ENCODE results near the gene TRIM72. TPM values are rescaled to one million over a fixed set of nuclear protein-coding genes. Genes with fewer than 3 reads are reported as not detected.

Gene TRIM72
- total and polyA plus RNA-seq, 8 donors = under 0.01 to 0.15 (median 0.10) TPM; not detected in 5

- H3K9me3 ChIP-seq = no peaks in the 10 kb centered on the region
- peaks cover 23 to 71% (median 54%) of the 10 kb centered on the region in 4 donors for H3K4me1 ChIP-seq
- peaks cover 64 to 66% (median 66%) of the 10 kb centered on the region in 4 donors for H3K36me3 ChIP-seq
- TF ChIP-seq CTCF (IDR thresholded peaks at IDR 0.05) (no peak), POLR2AphosphoS5 (IDR thresholded peaks at IDR 0.05) (no peak), EP300 (IDR thresholded peaks at IDR 0.05) (no peak), POLR2A (IDR thresholded peaks at IDR 0.05) (no peak)
- H3K4me3 ChIP-seq = peak overlapping the region in 1 of 4 donors; percentile 80
- 68 to 80% (median 77%) methylated on average over 10 of the region's 10 CpGs for WGBS, 5 donors
- H3K27me3 ChIP-seq = no peaks in the 10 kb centered on the region
- intact Hi-C loops (cut with DNase I; ENCODE audit: low total_unique reads) = loop anchor here (10.0 kb wide), 1 partner anchor 271 kb away; the partner anchor contains the start of gene ARMC5
- DNase-seq = no peak
- no peak overlapping the region for H3K27ac ChIP-seq
Measured at GRCh38 chr16:31183432-31184428, 30.2 kb upstream of the TRIM72 start.

- Histone ChIP-seq H3K27ac (no peak overlapping the region), H3K27me3 (no peaks in the 10 kb centered on the region), H3K4me3 (no peak overlapping the region), H3K9me3 (no peaks in the 10 kb centered on the region), H3K36me3 (peaks cover 76 to 78% (median 77%) of the 10 kb centered on the region in 4 donors), H3K4me1 (peaks cover 23 to 65% (median 48%) of the 10 kb centered on the region in 4 donors)
- TF ChIP-seq POLR2AphosphoS5 (IDR thresholded peaks at IDR 0.05) (no peak), POLR2A (IDR thresholded peaks at IDR 0.05) (no peak), EP300 (IDR thresholded peaks at IDR 0.05) (no peak), CTCF (IDR thresholded peaks at IDR 0.05) (no peak)
- no peak for DNase-seq
- 93 to 96% (median 95%) methylated on average over 14 of the region's 14 CpGs for WGBS, 5 donors
- intact Hi-C loops (cut with DNase I; ENCODE audit: low total_unique reads) = loop anchor here (10.0 kb wide), 1 partner anchor 270 kb away; the partner anchor contains the start of gene ARMC5
Measured at GRCh38 chr16:31184888-31185287, 29.0 kb upstream of the TRIM72 start.

GRCh38 chr16:31185339-31185738, 28.6 kb upstream of the TRIM72 start:
- Histone ChIP-seq H3K9me3 (no peaks in the 10 kb centered on the region), H3K27ac (no peak overlapping the region), H3K27me3 (no peaks in the 10 kb centered on the region), H3K36me3 (peaks cover 80 to 82% (median 82%) of the 10 kb centered on the region in 4 donors), H3K4me1 (peaks cover 23 to 65% (median 48%) of the 10 kb centered on the region in 4 donors), H3K4me3 (no peak overlapping the region)
- intact Hi-C loops (cut with DNase I; ENCODE audit: low total_unique reads) = loop anchor here (10.0 kb wide), 1 partner anchor 269 kb away; the partner anchor contains the start of gene ARMC5
- DNase-seq = no peak
- TF ChIP-seq POLR2AphosphoS5 (IDR thresholded peaks at IDR 0.05) = no peak
- TF ChIP-seq CTCF (IDR thresholded peaks at IDR 0.05) = no peak
- no peak for TF ChIP-seq POLR2A (IDR thresholded peaks at IDR 0.05)
- no peak for TF ChIP-seq EP300 (IDR thresholded peaks at IDR 0.05)
- 61 to 76% (median 70%) methylated on average over 5 of the region's 5 CpGs for WGBS, 5 donors

- Histone ChIP-seq H3K27me3 (no peaks in the 10 kb centered on the region), H3K4me1 (peaks cover 22 to 63% (median 42%) of the 10 kb centered on the region in 4 donors), H3K27ac (no peak overlapping the region), H3K4me3 (no peak overlapping the region), H3K9me3 (no peaks in the 10 kb centered on the region), H3K36me3 (peaks cover 89 to 91% (median 90%) of the 10 kb centered on the region in 4 donors)
- DNase-seq = no peak
- WGBS, 5 donors = 78 to 83% (median 79%) methylated on average over 7 of the region's 7 CpGs
- intact Hi-C loops (cut with DNase I; ENCODE audit: low total_unique reads) = loop anchor here (10.0 kb wide), 1 partner anchor 269 kb away; the partner anchor contains the start of gene ARMC5
- TF ChIP-seq POLR2AphosphoS5 (IDR thresholded peaks at IDR 0.05) (no peak), CTCF (IDR thresholded peaks at IDR 0.05) (no peak), POLR2A (IDR thresholded peaks at IDR 0.05) (no peak), EP300 (IDR thresholded peaks at IDR 0.05) (no peak)
Measured at GRCh38 chr16:31186176-31186575, 27.7 kb upstream of the TRIM72 start.
